Measurements from ENCODE around the gene STOML2.

STOML2 gene

DNA sequence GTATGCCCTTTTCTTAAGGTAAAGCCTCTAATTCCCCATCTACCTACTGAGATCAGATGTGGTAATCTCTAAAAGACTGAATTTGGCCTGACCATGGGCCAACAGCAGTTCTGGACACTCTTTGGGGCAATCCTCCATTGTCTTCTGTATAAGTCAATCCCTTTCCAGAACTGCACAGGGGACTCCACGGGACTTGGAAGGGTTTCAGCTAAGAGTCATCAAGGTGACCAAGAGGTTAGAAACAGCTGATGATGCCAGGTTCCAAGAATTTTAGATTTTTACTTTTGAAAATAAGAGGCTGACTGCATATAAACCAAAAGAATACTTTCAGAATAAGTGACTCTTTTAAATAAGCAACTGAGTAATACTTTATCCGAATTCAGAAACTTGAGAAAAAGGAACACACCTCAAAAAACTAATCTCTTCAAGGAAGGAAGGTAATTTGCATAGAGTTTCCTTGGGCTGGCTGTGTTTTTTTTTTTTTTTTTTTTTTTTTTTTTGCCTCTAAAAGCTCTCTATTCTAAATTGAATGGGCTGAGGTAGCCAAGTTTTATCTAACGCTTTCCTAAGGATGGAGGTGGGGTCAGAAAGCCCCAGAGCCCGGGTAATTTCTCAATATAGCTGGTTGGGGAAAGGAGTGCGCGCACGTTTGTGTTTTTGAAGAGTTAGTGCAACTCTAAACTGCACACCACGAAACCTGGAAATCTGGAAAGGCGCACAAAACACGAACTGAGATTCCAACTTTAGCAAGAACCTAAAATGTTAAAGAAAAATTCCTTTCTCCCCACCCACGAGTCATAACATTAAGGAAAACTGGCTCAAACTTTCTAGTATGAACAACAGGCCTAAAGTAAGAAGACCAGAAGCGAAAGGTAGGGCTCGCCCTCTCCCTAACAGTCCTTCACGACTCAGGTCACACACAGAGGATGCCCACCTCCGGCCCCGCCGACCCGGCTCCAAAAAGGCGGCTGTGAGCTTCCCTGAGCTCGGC, 31.8 kb downstream of the STOML2 start:
- H3K4me3 ChIP-seq (ENCODE audit: low read depth, low read length), result peak overlapping the region; percentile 84
- CTCF ChIA-PET, result interaction anchor here (0.7 to 1.7 kb wide), 9 partner anchors 9 to 483 kb away, joined by 3 to 5 read pairs (median 3); partner anchors contain the start of genes PIGO and STOML2

DNA sequence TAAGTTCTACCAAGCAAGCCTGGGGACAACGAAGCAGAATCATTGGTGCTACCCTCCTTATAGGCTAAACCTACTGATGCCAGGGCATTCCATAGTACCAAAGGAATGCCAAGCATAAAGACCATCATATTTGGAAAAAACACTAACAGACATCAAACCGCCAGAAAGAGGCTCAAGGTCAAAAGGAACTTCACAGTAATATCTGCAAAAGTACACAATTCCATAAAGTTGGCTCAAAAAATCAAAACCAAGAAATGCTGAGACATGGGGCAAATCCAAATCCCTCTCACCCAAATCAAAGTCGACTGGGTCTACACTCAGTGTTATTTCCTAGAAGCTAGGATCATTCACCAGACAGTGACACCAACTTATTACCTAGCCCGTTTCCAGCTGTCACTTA, 33.9 kb downstream of the STOML2 start:
- TF ChIP-seq ZNF600 (tag by site-specific recombination; IDR thresholded peaks at IDR 0.05) (no peak), ZNF350 (tag by site-specific recombination; IDR thresholded peaks at IDR 0.05) (no peak), ZBTB49 (tag by site-specific recombination; IDR thresholded peaks at IDR 0.05; ENCODE audit: low read depth) (no peak), YY2 (tag by site-specific recombination; IDR thresholded peaks at IDR 0.05) (no peak), ZNF664 (tag by site-specific recombination; IDR thresholded peaks at IDR 0.05) (no peak), ZNF521 (tag by site-specific recombination; IDR thresholded peaks at IDR 0.05) (no peak), ZNF558 (tag by site-specific recombination; IDR thresholded peaks at IDR 0.05) (no peak), ZNF677 (tag by site-specific recombination; IDR thresholded peaks at IDR 0.05) (no peak)
- H3K27ac ChIP-seq (ENCODE audit: extremely low read depth, low read depth, low read length), result no peak overlapping the region
- POLR2A ChIA-PET, result interaction anchor here (0.7 to 5.2 kb wide), 3 partner anchors 12 to 417 kb away, joined by 3 to 48 read pairs (median 5); partner anchors contain the start of genes FANCG and STOML2
- no peak overlapping the region for H3K4me3 ChIP-seq (ENCODE audit: low read depth, low read length)
- peaks cover 16 to 84% of the 10 kb centered on the region in 2 experiments for H3K36me3 ChIP-seq (ENCODE audit: control insufficient read depth in 2 of 2, insufficient read depth in 1 of 2, low read length in 2 of 2)
- CTCF ChIA-PET, result interaction anchor here (0.6 kb wide), 2 partner anchors 394 to 687 kb away, joined by 3 read pairs; no protein-coding TSS in a partner anchor
- peaks cover 3% of the 10 kb centered on the region; the same call in 1 of the 2 replicates for H3K4me1 ChIP-seq (ENCODE audit: control insufficient read depth, insufficient read depth, low read length)
- no peaks in the 10 kb centered on the region for H3K9me3 ChIP-seq (ENCODE audit: control insufficient read depth, insufficient read depth, low read depth, low read length)

More for the DNA sequence above, 31.8 kb downstream of the STOML2 start:
- peak overlapping the region; percentile 96 for H3K27ac ChIP-seq (ENCODE audit: extremely low read depth, low read depth, low read length)
- peaks cover 3% of the 10 kb centered on the region; the same call in 1 of the 2 replicates for H3K4me1 ChIP-seq (ENCODE audit: control insufficient read depth, insufficient read depth, low read length)
- no peak for TF ChIP-seq ZNF146 (tag by site-specific recombination; IDR thresholded peaks at IDR 0.05)
- TF ChIP-seq ZNF394 (tag by site-specific recombination; IDR thresholded peaks at IDR 0.05; ENCODE audit: borderline replicate concordance), result no peak
- TF ChIP-seq KLF1 (tag by site-specific recombination; IDR thresholded peaks at IDR 0.05), result no peak
- TF ChIP-seq ZNF354C (tag by site-specific recombination; IDR thresholded peaks at IDR 0.05; ENCODE audit: borderline replicate concordance, low read depth), result no peak
- TF ChIP-seq ZNF335 (tag by site-specific recombination; conservative IDR thresholded peaks at IDR 0.05), result peak; percentile 54
- TF ChIP-seq, protein P1, sequence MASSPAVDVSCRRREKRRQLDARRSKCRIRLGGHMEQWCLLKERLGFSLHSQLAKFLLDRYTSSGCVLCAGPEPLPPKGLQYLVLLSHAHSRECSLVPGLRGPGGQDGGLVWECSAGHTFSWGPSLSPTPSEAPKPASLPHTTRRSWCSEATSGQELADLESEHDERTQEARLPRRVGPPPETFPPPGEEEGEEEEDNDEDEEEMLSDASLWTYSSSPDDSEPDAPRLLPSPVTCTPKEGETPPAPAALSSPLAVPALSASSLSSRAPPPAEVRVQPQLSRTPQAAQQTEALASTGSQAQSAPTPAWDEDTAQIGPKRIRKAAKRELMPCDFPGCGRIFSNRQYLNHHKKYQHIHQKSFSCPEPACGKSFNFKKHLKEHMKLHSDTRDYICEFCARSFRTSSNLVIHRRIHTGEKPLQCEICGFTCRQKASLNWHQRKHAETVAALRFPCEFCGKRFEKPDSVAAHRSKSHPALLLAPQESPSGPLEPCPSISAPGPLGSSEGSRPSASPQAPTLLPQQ (tag by site-specific recombination; IDR thresholded peaks at IDR 0.05), result no peak
- no peak for TF ChIP-seq ZFP3 (tag by site-specific recombination; IDR thresholded peaks at IDR 0.05; ENCODE audit: low read depth)
- no peak for TF ChIP-seq ZNF623 (tag by site-specific recombination; IDR thresholded peaks at IDR 0.05)
- no peaks in the 10 kb centered on the region for H3K9me3 ChIP-seq (ENCODE audit: control insufficient read depth, insufficient read depth, low read depth, low read length)
- POLR2A ChIA-PET, result interaction anchor here (0.6 to 5.2 kb wide), 13 partner anchors 10 to 661 kb away, joined by 3 to 48 read pairs (median 8); partner anchors contain the start of genes CREB3, FANCG, PIGO and STOML2
- H3K36me3 ChIP-seq (ENCODE audit: control insufficient read depth in 2 of 2, insufficient read depth in 1 of 2, low read length in 2 of 2), result peaks cover 5 to 84% of the 10 kb centered on the region in 2 experiments; a peak in 2 of 3 replicates
